Right renal pelvis (tissue), 4 donors: ENCODE data around the gene SETBP1. TPM values are rescaled to one million over a fixed set of nuclear protein-coding genes. Genes with fewer than 3 reads are reported as not detected.
"Not testable (repeated sequence)": the region's sequence is repeated elsewhere in the genome, so short reads cannot be mapped to it uniquely, and the experiment has no call there.

Experiments
- DNase-seq, 4 donors: peaks; one replicate each; pipeline ENCODE4 v3.0.0-alpha.2; 2013; ENCODE audit warnings: low read depth in 4 of 4, low spot score in 3 of 4, missing footprints in 1 of 4
- polyA plus RNA-seq, 4 donors: library from polyadenylated mRNA; unstranded; fragments of 120-200 nt; gene quantifications; one replicate each; pipeline ENCODE4 v1.2.1, GENCODE V29; 2013; ENCODE audit not compliant: insufficient read length in 4 of 4

The SETBP1 gene
- polyA plus RNA-seq, 4 donors, result 27.4 to 33.6 (median 32.1) TPM

DNA sequence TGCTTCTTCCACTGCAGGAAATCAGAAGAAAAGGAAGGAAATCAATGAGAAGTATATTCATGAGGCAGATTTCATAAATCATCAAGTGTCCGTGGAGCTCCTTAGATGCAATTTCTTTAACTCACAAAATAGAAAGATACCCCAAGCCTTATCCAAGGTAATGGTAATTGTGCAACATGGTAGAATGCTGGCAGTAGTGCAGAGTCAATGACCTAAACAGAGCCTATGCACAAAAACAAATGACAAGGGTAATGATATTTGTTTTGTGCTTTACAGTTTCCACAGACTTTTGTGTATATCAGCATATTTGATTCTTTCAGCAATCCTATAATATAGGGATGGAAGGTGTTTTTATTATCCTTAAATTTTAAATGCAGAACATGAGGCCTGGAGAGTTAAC is 102.7 kb downstream of the SETBP1 start:
- DNase-seq, result no peak

DNA sequence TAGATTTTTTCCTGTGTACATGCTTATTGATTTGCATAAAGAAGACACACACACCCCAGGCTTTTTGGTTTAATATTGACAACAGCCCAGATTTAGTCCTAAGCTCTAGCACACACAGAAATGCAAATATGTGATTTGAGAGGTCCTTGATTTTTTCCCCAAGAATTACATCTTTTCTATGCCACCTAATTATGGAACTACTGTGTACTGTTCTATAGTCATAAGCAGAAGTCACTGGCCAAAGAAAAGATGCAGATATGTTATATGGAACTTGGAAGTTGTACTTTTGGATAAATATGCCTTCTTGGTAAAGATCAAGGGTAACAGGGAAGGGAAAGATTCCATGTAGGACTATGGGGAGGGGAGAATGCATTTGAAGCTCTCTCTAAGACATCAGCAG is 105.6 kb downstream of the SETBP1 start:
- DNase-seq, result no peak

DNA sequence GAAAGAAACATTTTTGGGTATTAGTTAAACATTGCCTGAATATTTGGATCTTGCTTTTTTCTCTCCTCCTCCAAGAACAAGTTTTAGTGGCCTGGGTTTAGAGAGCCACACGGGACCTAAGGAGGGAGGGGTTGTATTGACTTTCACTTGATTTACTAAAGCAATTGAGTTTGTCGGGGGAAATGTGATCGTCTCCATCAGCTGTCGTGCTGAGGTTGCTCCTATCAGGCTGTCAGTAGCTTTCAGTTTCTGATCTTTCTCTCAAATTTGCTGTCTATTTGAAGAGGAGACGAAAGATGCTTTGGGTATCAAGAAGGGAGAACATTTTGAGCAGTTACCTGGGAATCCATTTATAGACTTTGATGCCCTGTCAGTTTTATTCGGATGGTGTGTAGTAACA is 106.0 kb downstream of the SETBP1 start:
- no peak for DNase-seq

DNA sequence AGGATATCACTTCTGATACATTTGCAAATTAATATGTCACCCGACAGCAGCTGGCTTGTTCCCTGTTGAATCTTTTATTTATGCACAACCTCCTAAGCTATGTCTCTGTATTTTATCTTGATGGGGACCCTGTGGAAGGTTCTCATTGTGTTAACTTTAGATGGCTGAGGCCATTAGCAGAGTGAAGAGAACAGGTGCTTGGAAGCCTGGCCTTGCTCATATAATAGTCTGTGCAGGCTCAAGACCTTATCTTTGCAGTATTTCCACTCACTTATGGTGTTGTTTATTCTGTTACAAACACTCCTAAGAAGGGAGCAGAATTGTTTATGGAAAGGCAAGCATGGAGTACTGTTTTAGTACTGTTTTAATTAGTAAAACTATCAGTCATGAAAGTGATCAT is 107.6 kb downstream of the SETBP1 start:
- DNase-seq, result no peak

DNA sequence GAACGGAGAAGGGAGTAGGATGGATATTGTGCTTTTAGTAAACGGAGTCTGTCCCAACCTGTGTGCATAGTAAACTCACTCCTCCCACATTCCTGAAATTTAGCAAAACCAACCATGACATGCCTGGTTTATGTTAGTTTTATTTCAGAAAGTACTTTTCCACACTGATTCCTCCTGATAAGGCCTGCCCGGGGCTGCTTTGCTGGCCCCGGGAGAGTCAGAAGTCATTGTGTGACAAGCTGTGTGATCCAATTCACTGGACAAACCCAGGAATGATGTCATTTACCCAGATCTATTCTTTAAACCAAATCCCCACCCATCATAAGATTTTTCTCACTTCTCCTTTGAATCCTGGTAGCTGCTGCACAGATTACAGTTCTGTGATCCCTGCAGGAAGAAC is 109.0 kb downstream of the SETBP1 start:
- no peak for DNase-seq

DNA sequence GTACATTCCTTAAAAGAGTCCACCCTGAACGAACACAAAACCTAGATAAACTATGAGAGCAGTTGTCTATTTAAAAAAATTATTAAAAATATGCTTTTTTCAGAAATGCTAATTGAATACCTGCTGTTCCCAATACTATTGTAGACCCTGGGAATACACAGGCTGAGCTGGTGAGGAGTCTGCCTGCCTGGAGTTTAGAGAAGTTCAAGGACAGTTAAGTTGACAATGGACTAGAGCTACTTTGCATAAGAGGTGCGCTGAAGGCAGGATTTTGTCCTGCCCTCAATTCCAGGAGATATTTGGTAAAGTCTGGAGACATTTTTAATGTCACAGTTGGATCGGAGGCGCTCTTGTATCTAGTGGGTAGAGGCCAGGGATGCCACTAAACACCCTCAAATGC is 110.2 kb downstream of the SETBP1 start:
- no peak for DNase-seq

DNA sequence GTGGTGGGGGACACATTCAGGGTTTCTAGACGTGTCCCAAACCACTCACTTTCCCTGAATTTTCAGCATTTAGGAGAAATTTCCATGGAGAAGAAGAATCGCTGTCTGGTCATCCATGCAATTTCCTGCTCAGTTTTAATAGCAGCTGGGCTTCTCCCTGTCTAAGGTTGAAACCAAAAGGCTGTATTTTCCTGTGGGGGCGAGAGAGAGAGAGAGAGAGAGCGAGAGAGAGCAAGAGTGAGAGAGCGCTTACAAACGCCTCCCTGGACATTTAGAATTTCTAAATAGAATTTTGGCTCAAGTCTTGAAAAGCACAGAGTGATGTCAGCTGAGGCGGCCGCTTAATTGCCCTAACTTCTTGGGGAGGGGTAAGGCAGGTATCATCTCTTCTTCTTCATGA is 110.8 kb downstream of the SETBP1 start:
- no peak for DNase-seq

DNA sequence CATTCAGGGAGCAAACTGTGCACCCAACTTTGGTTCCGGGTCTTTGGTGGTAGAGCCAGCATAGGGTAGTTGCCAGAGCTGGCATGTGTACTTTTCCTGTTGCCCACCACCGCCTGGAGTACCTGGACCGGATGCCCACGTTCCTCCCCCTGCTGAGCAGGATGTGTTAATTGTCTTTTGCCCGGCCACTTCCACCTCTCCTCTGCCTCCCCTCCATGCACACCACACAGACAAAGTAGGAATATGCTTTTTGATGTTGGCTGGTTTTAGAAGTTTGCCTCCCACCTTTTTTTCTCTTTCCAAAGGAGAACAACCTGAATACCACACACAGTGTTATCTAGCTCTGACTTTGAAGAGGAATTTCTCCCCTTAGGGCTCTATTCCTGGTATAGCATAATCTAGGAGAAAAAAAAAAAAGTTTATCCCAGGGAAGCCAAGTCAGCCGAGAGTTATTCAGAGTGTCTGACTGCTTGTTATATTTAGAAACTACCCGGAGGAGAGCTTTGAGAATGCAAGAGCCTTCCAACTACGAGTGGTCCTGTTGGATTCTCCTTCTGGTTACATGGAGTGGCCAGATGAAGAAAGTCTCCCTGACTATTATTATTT is 111.9 kb downstream of the SETBP1 start:
- DNase-seq, result no peak

DNA sequence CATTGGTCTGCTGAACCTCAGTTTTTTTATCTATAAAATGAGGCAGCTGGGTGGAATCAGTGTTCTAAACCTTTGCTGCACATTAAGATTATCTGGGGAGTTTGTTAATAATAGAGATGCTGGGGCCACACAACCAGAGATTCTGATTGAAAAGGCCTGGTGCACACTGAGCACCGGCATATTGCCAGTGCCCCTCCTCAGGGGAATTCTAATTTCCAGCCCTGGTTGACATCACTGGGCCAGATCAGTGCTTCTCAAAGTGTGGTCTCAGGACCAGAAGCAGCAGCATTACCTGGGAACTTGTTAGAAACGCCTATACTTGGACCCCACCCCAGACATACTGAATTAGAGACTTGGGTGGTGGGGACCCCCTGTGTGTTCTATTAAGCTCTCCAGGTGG is 112.5 kb downstream of the SETBP1 start:
- no peak for DNase-seq

DNA sequence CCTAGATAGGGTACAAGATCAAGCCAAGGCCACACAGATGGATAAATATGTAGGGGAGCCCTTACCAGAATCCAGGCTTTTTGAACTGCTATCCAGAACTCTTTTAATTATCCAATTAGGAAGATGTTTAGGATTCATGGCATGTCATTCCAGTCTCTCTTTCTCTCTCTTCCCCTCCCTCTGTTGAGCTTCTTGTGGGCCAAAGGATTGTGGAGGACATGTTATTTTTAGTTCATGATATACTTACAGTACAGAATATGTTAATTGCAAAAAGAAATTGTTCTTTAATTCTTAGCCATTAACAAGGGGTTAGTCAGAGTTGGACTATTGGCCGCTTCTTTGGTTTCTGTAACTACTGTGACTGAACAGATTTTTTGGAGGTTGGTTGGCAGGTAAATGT is 113.0 kb downstream of the SETBP1 start:
- DNase-seq, result no peak

DNA sequence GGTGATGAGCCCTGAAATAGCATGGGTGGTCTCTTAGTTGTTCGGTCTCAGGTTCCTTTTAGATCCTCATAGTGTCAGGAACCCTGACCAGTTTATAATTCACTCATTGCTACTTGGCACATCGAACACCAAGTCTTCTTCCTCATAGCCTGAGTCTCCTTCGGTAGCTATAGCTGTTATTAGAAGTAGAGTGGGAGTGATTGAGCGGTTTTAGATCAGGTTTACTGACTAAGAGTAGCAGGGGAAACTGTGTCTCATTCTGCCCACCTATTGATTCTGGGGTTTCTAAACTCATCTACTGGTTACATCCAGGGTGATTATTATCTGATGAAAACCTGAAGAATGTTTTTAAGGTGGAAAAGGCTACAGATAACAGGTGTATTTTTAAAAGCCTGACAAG is 114.6 kb downstream of the SETBP1 start:
- DNase-seq, result no peak

DNA sequence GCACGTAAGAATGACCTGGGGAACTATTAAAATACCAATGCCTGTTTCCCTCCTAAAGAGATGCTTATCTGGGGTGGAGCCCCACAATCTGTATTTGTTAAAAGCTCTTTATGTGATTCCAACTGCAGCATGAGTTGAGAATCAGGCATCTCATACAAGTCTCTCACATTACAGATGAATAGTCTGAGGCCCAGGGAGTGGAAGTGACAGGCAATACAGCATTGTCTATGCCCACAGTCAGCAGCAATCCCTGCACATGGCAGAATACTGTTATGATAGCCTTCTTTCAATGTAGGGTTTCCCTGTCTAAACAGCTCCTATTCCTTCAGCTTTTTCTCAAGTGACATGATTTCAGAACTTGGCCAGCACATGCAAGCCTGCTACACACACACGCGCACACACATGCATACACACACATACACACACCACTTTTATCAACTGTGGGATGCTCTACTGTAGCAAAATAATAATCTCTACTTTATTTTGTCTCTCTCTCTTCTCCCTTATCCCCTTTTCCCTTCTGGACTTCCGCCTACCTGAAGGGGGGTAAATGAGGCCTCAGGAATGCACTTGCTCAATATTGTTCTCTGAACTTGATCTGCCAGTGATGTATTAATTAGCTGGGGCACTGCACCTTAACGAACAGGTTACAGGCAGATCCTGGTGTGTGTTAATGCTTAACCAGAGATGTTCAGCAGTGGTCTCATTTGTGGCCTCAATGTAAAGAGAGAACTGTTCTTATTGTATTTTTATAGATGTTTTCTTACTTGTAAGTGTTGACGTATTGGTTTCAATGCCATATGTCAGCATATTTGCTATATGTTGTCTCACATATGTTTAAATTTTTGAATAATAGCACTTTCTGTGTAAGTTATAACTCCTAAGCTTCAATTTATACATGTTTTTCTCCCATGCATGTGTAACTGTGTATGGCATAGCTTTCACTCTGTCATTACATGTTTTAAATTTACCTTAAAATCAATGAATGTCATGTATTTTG is 116.0 kb downstream of the SETBP1 start:
- DNase-seq, result no peak

DNA sequence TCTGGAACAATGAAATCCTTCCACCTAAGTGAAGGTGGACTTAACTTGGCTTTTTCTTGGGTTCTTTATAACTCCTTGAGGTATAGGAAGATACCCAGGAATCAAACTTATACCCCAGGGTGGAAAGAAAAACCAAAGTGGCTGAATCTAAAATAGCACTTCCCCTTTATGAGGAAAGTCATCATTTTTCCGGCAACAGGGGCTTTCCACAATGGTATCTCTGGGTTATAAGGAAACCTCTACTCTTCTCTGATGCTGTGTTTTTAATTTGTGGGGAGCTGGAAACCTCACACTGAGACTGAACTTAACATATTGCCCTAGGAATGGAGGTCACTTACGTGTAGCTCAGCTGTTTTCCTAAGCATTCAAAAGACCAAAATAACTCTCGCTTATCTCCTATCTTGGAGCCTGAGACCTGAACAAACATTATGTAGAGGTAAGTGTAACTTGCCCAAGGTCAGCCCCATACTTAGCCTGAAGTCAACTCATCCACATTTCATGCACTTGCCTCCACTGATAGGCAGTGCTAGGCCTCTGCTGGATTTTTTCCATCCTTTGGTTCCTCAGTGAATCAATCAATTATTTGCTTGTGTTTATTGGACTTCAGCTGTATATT is 117.9 kb downstream of the SETBP1 start:
- no peak for DNase-seq

DNA sequence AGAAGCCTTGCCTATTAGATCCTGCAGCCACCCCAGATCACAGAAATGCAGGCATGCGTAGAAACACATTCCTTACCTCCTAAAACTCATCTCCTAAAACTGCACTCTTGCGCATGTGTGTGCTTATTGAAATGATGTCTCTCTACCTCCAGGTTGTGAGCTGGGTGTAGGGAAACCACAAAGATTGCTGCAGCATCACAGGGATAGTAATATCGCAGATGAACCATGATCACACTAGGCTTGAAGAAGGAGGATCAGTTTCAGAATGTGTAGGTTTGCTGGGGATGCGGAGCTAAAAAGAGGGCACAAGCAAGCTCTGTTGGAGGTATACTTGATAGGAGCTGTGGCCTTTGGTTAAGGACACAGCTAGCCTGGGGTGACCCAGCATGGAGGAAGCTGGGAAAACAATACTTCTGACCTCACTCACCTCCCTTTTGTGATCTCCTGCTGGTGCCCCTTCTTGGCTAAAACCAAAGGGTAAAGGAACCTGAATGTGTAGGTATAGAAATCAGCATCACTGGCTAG is 118.8 kb downstream of the SETBP1 start:
- DNase-seq, result no peak

DNA sequence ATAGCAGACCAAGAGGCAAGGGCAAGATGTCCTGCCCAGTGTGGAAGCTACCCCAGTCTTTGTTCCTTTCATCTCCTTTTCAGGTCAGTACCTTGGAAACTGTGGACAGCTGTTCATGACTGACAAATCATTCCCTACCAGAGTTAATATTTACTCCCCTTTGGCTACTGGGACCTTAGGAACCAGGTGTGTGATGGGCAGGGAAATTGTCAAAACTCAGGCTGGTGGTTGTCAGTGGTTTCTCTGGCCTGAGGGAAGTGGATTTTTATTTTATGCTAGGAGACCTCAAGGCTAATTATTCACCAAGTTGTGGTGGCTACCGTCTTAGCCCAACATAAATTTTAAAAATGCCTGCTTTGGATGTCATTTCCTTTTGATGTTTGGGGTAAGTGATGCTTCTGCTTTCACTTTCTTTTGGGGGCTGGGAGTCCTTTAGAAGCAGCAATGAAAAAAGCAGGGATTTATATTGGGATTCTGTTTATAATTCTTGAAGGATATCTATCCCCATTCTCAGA is 119.3 kb downstream of the SETBP1 start:
- no peak for DNase-seq

DNA sequence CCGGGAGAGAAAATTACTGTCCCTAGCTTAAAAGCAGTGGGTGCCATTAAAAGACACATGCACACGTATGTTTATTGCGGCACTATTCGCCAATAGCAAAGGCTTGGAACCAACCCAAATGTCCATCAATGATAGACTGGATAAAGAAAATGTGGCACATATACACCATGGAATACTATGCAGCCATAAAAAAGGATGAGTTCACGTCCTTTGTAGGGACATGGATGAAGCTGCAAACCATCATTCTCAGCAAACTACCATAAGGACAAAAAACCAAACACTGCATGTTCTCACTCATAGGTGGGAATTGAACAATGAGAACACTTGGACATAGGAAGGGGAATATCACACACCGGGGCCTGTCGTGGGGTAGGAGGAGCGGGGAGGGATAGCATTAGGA is 120.1 kb downstream of the SETBP1 start:
- not testable (repeated sequence) for DNase-seq

DNA sequence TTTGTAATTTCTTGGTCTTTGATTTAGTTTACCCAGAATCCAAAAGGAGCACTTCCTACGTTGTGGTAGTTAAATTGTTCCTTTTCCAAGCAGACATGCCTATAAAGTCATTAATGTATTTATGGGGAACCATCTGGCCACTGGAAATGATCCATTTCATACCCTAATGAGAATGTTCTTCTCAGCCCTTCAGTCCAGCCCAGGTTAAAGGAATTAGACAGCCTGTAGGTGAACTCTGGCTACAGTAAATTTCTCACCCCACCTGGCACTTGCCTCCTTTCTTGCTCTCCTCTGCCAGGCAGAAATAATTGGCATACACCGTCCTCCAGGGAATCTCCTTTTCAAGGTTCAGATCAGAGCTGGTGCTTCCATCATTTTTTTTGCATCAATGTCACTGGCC is 121.1 kb downstream of the SETBP1 start:
- DNase-seq, result no peak

DNA sequence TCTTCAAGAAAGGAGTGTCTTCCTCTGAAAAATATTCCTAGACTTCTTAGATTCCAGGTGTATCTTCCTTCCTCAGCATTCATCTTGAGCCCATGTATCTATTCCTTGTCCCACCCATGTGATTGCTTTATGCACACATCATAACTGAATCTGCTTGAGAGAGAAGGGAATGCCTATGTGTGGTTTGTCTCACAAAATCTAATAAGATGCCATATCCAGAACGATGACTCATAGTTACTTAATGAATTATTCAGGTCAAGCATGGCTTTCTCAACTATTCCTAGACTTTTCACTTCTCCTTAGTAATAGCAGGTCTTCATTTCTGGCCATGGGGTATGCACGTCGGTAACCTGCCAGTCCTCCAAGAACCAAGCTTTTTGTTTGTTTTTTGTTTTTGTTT is 121.8 kb downstream of the SETBP1 start:
- DNase-seq, result no peak

DNA sequence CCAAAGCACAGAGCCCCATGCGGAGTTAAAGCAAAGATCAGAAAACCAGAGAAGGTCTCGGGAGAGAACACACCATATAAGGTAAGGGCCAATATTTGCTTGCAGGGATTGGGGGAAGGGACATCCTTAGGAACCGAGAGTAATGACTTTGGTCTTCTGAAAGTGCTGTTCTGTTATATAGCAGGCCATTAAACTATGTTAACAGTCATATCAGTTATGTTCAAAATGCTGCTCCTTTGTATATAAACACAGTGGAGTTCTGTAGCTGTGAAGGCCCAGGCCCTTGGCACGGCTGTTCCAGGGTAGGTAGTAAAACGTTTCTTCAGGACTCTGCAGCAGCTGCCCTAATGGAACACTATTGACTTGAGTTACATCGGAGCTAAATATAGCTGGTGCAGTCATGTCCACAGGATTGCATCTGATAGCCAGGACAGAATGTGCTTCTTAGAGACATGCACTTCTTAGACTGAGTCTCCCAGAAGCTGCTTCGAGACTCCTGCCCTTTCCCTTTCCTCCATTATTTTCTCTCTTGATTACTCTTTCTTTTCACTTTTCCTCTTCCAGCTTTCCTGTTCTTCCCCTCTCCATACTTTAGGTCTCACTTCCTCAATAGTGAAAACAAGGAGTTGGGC is 122.4 kb downstream of the SETBP1 start:
- no peak for DNase-seq

DNA sequence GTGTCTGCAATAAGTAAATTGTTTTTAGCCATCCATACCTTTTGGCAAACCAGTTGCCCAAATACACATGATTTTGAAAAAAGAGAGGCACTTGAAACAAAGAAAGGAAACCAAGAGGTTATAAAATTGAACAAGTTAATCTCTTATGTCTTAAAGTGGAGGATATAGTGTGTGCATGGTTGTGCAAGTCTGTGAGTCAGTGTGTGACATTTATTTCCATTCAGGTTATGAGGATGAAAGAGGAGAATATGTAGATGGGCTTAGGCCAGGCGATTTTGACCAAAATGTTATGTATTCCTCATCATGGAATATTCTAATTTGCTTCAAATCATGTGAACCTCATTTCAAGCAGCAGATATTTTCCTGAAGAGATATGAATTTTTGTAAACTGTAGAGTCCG is 123.3 kb downstream of the SETBP1 start:
- DNase-seq, result no peak

DNA sequence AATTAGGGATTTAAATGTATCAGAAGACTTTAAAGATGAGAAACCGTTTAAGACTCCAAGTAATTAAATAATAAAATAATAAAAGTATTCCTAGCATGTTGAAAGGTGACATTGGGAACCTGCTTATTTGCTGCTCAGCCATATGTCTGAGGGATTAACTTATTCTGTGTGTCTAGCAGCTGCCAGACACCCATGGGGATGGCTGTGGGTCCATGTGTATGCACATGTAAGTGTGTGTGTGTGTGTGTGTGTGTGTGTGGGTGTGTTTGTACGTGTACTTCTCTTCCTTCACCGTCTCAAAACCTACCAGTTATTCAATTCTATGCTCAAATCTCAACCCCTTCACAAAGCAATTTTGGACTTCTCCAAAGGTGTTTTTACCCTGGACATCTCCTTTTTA is 124.5 kb downstream of the SETBP1 start:
- no peak for DNase-seq
